Raji (cell line): ENCODE results near the gene TREX2.

ENCODE experiments used
- POLR2A ChIP-seq: IDR thresholded peaks from 2 replicates; pipeline ENCODE4 v1.6.1; 2011; ENCODE audit warnings: low read depth, low read length, control low read depth; ENCODE audit not compliant: insufficient read depth

Gene TREX2

GRCh38 chrX:153411988-153412574, 33.8 kb downstream of the TREX2 start:
- no peak for TF ChIP-seq POLR2A

GRCh38 chrX:153411255-153411987, 34.4 kb downstream of the TREX2 start, which contains the start of gene ZFP92:
Gene ZFP92 (plus strand): TSS chrX:153411472. CDS start chrX:153418323, 6,851 bp downstream.
- TF ChIP-seq POLR2A, result no peak

GRCh38 chrX:153410888-153411254, 35.0 kb downstream of the TREX2 start:
- TF ChIP-seq POLR2A, result no peak

GRCh38 chrX:153410373-153410772, 35.5 kb downstream of the TREX2 start:
- no peak for TF ChIP-seq POLR2A

- TF ChIP-seq POLR2A, result no peak
Measured at GRCh38 chrX:153409414-153410101, 36.3 kb downstream of the TREX2 start.

- no peak for TF ChIP-seq POLR2A
Measured at GRCh38 chrX:153408871-153409351, 36.9 kb downstream of the TREX2 start.

GRCh38 chrX:153408221-153408721, 37.6 kb downstream of the TREX2 start:
- no peak for TF ChIP-seq POLR2A

GRCh38 chrX:153407736-153408135, 38.1 kb downstream of the TREX2 start:
- TF ChIP-seq POLR2A, result no peak

- TF ChIP-seq POLR2A, result no peak
Measured at GRCh38 chrX:153406903-153407302, 39.0 kb downstream of the TREX2 start.

- TF ChIP-seq POLR2A, result no peak
Measured at GRCh38 chrX:153406011-153406410, 39.8 kb downstream of the TREX2 start.

- no peak for TF ChIP-seq POLR2A
Measured at GRCh38 chrX:153405426-153405825, 40.4 kb downstream of the TREX2 start.

GRCh38 chrX:153401133-153401764, 44.6 kb downstream of the TREX2 start, which contains the start of gene PNMA6E:
Gene PNMA6E (minus strand): TSS chrX:153401350. CDS start chrX:153398849, 2,501 bp downstream.
- no peak for TF ChIP-seq POLR2A

GRCh38 chrX:153400146-153401132, 45.4 kb downstream of the TREX2 start:
- TF ChIP-seq POLR2A, result no peak
